ENCODE measurements around the gene TCEANC2.
A peak's percentile ranks its signal among the peaks of the same experiment; 100 is the strongest.

The TCEANC2 gene

GRCh38 chr1:54132495-54132894, 79.1 kb downstream of the TCEANC2 start:
- no peak overlapping the region for H3K4me3 Mint-ChIP-seq
- no peaks in the 10 kb centered on the region for H3K9me3 Mint-ChIP-seq
- peaks cover 17% of the 10 kb centered on the region for H3K27me3 Mint-ChIP-seq (ENCODE audit: low read depth)
- H3K27ac Mint-ChIP-seq = no peak overlapping the region
- no peaks in the 10 kb centered on the region for H3K36me3 Mint-ChIP-seq (ENCODE audit: low read depth)
- no peak for TF ChIP-seq CTCF (IDR thresholded peaks at IDR 0.05; ENCODE audit: unreplicated experiment in 3 of 3)
- H3K4me1 Mint-ChIP-seq = peaks cover 24% of the 10 kb centered on the region

GRCh38 chr1:54134295-54134694, 80.9 kb downstream of the TCEANC2 start:
- no peak for TF ChIP-seq CTCF (IDR thresholded peaks at IDR 0.05; ENCODE audit: unreplicated experiment in 3 of 3)
- Mint-ChIP-seq H3K4me3 (no peak overlapping the region), H3K27me3 (ENCODE audit: low read depth) (peaks cover 8% of the 10 kb centered on the region), H3K4me1 (peaks cover 34% of the 10 kb centered on the region), H3K36me3 (ENCODE audit: low read depth) (no peaks in the 10 kb centered on the region), H3K9me3 (no peaks in the 10 kb centered on the region), H3K27ac (peak overlapping the region in 1 of 3 experiments; percentile 28)

GRCh38 chr1:54135436-54136120, 82.2 kb downstream of the TCEANC2 start:
- Mint-ChIP-seq H3K36me3 (ENCODE audit: low read depth) (no peaks in the 10 kb centered on the region), H3K27ac (peak overlapping the region; percentile 74 to 93 (median 78)), H3K4me1 (peaks cover 34% of the 10 kb centered on the region), H3K4me3 (peak overlapping the region in 2 of 3 experiments; percentile 1 to 7), H3K27me3 (ENCODE audit: low read depth) (no peaks in the 10 kb centered on the region), H3K9me3 (no peaks in the 10 kb centered on the region)
- TF ChIP-seq CTCF (IDR thresholded peaks at IDR 0.05; ENCODE audit: unreplicated experiment in 3 of 3) = no peak

GRCh38 chr1:54136269-54136896, 83.0 kb downstream of the TCEANC2 start:
- Mint-ChIP-seq H3K27me3 (ENCODE audit: low read depth) (no peaks in the 10 kb centered on the region), H3K27ac (peak overlapping the region; percentile 74 to 93 (median 78)), H3K36me3 (ENCODE audit: low read depth) (no peaks in the 10 kb centered on the region), H3K9me3 (no peaks in the 10 kb centered on the region), H3K4me1 (peaks cover 34% of the 10 kb centered on the region), H3K4me3 (peak overlapping the region; percentile 1 to 7 (median 7))
- TF ChIP-seq CTCF (IDR thresholded peaks at IDR 0.05; ENCODE audit: unreplicated experiment in 3 of 3) = no peak

GRCh38 chr1:54136963-54137533, 83.6 kb downstream of the TCEANC2 start:
- Mint-ChIP-seq H3K4me1 (peaks cover 34% of the 10 kb centered on the region), H3K27ac (peak overlapping the region; percentile 88 to 93 (median 89)), H3K36me3 (ENCODE audit: low read depth) (no peaks in the 10 kb centered on the region), H3K27me3 (ENCODE audit: low read depth) (no peaks in the 10 kb centered on the region), H3K4me3 (peak overlapping the region; percentile 6 to 35 (median 21)), H3K9me3 (no peaks in the 10 kb centered on the region)
- TF ChIP-seq CTCF (IDR thresholded peaks at IDR 0.05; ENCODE audit: unreplicated experiment in 3 of 3) = no peak

Data from nephron (organoid).